Fibroblast of villous mesenchyme (primary cell): Measurements from ENCODE around the gene WDR91. TPM values are rescaled to one million over a fixed set of nuclear protein-coding genes. Genes with fewer than 3 reads are reported as not detected.

Source experiments
- DNase-seq: peaks from one replicate; pipeline ENCODE4 v3.0.0-alpha.2; 2010; ENCODE audit warnings: low read depth
- H3K4me3 ChIP-seq: 2 replicates; pipeline ENCODE4 v1.5.1; 2011; ENCODE audit warnings: low read depth, mild to moderate bottlenecking, low read length
- total RNA-seq: library from RNA; depleted of rRNA; stranded (reverse); fragments of >200 nt; gene quantifications from 2 replicates; pipeline ENCODE4 v1.2.3, GENCODE V29; 2012
- TF ChIP-seq, protein P1 (sequence below): IDR thresholded peaks from 2 replicates; pipeline ENCODE4 v1.5.1; 2012; ENCODE audit warnings: low read depth, mild to moderate bottlenecking, low read length; ENCODE audit not compliant: insufficient read depth

The WDR91 gene
- total RNA-seq, 1 donor: 4.3 TPM

DNA sequence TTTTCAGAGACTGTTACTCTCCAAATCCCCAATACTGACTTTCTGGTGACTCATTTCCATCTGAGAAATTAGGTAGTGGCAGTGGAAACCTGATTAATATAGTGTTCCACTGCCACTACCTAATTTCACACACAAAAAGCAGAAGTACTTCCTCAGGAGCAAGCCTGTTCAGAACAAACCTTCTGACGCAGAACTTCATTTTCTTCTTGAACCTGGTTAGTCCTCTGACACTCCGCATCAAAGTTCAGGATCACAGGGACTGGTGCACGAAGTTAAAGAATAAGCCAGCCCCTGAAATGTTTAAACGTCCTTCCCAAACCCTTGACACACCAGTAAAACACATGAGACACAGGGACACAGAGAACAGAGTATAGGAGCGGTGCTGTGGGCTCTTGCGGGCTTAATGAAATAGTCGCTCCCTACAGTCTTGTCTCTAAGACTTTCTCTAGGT, 4.4 kb downstream of the WDR91 start:
- no peak for DNase-seq
- TF ChIP-seq, protein P1, sequence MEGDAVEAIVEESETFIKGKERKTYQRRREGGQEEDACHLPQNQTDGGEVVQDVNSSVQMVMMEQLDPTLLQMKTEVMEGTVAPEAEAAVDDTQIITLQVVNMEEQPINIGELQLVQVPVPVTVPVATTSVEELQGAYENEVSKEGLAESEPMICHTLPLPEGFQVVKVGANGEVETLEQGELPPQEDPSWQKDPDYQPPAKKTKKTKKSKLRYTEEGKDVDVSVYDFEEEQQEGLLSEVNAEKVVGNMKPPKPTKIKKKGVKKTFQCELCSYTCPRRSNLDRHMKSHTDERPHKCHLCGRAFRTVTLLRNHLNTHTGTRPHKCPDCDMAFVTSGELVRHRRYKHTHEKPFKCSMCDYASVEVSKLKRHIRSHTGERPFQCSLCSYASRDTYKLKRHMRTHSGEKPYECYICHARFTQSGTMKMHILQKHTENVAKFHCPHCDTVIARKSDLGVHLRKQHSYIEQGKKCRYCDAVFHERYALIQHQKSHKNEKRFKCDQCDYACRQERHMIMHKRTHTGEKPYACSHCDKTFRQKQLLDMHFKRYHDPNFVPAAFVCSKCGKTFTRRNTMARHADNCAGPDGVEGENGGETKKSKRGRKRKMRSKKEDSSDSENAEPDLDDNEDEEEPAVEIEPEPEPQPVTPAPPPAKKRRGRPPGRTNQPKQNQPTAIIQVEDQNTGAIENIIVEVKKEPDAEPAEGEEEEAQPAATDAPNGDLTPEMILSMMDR: no peak
- H3K4me3 ChIP-seq: no peak overlapping the region

DNA sequence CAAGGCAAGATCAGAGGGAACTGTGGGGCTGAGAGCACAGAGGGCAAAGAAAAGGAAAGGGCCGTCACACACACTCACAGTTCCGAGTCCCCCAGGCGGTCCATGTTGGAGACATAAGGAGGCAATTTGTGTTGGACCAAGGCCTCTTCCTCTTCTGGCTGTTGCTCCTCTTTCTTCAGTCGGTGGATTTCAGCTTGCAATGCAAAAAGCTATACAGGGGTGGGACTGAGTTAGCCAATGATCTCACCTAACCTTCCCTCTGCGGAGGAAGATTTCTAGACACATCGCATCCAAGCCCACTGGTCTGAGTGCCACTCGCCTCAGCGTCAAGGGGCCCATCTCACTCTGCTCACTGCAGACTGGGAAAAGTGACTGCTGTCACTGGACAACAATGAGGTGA, 5.5 kb downstream of the WDR91 start:
- TF ChIP-seq, protein P1: no peak
- DNase-seq: no peak
- no peak overlapping the region for H3K4me3 ChIP-seq

DNA sequence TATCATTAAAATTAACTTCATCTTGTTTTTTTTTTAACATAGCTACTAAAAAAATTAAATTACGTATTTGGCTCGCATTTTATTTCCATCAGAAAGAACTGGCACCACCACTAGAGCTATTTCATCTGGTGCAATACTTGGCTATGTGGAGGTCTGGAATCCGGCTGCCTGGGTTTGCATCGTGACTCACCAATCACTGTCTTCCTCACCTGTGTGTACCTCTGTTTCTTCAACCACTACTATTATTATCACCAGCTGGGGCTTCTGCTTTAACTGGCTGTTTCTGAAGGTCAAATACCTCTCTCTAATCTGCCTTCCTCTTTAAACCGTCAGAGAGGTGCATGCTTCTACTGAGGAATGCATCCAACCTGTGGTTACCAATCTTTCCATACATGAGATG, 6.5 kb downstream of the WDR91 start:
- TF ChIP-seq, protein P1: no peak
- no peak overlapping the region for H3K4me3 ChIP-seq
- no peak for DNase-seq

DNA sequence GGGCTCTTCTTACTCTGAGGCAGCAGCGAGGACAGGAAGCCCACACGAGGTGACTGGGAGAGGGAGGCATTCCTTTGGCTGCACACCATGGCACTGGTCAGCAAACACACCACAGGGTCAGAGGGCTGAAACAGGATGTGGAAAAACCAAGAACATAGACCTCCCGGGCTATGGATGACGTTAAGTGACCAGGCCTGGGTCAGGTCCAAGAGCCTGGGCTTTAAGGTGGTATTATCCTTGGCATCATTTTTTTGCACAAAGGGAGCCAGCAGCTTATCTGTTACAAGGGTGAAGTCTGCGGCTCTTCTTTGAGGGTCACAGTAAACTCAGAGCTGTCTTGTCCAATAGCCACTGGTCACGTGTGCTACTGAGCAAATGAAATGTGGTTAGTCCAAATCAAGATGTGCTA, 7.0 kb downstream of the WDR91 start:
- TF ChIP-seq, protein P1: no peak
- DNase-seq: peak; percentile 40

DNA sequence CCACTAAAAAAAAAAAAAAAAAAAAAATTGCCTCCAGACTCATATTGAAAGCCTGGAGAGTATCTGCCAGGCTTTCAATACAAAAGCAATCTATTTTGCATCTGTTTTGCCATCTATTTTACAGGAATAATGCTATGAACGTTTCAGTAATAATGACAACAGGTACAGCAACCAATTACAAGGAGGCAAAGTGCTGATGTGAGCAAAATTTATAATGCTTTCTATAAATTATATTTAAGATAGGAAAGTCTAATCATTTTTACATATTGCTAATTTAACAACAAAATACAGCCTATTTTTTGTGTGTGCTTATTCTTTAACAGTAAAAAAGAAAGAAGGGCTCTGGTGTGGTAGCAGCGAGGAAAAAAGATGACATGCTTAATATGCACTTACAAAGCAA, 10.0 kb downstream of the WDR91 start:
- DNase-seq: no peak
- H3K4me3 ChIP-seq: no peak overlapping the region
- TF ChIP-seq, protein P1: no peak

More for the DNA sequence above, 7.0 kb downstream of the WDR91 start:
- H3K4me3 ChIP-seq: no peak overlapping the region

DNA sequence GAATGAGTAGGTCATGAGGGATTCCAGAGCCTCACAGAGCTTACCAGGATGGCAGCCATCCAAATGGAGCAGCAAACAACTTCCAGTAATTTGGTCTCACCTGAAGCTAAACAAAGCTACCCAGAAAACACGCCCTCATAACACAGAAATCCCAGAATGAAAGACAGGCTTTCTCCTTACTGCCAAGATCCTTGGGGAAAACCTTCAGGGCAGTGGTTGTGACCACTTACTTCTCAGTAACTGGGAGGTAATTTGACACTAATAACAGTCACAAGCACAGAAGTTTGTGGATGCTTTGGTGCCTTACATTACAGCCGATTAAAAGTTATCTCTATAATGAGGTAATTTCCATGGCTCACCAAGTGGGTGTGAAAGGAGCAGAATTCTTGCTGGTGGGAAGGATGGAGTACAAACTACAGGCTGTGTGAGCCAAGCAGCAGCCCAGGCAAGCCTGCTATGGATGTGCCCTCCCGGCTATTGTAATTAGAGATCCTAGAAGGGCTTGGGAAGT, 10.4 kb downstream of the WDR91 start:
- no peak overlapping the region for H3K4me3 ChIP-seq

More for the DNA sequence above, 10.4 kb downstream of the WDR91 start:
- DNase-seq: no peak
- TF ChIP-seq, protein P1: no peak
